Trophoblast cell (in vitro differentiated cells and primary cell): ENCODE results near the gene HDAC9.

Source experiments
- DNase-seq, 2 donors: peaks; one replicate each; pipeline ENCODE4 v3.0.0-alpha.2; 2016
- H2AFZ ChIP-seq: 2 replicates; pipeline ENCODE4 v1.6.1; 2013; ENCODE audit warnings: low read length, moderate library complexity, mild to moderate bottlenecking; ENCODE audit not compliant: insufficient read depth, poor library complexity
- H2AK5ac ChIP-seq: 2 replicates; pipeline ENCODE4 v1.6.1; 2013; ENCODE audit warnings: mild to moderate bottlenecking, low read length
- H2BK120ac ChIP-seq: 2 replicates; pipeline ENCODE4 v1.6.1; 2013; ENCODE audit warnings: low read length, mild to moderate bottlenecking, moderate library complexity; ENCODE audit not compliant: insufficient read depth, poor library complexity
- H2BK12ac ChIP-seq: 2 replicates; pipeline ENCODE4 v1.6.1; 2013; ENCODE audit warnings: mild to moderate bottlenecking, low read length, moderate library complexity
- H2BK5ac ChIP-seq: 2 replicates; pipeline ENCODE4 v1.6.1; 2013; ENCODE audit warnings: low read length, low read depth, moderate library complexity, mild to moderate bottlenecking; ENCODE audit not compliant: poor library complexity
- H3K14ac ChIP-seq: 2 replicates; pipeline ENCODE4 v1.6.1; 2013; ENCODE audit warnings: mild to moderate bottlenecking, low read length
- H3K18ac ChIP-seq: 2 replicates; pipeline ENCODE4 v1.6.1; 2013; ENCODE audit warnings: mild to moderate bottlenecking, low read length
- H3K23ac ChIP-seq: 2 replicates; pipeline ENCODE4 v1.6.1; 2013; ENCODE audit warnings: low read length
- H3K27ac ChIP-seq: 2 replicates; pipeline ENCODE4 v1.5.1; 2013; ENCODE audit warnings: low read depth, mild to moderate bottlenecking, inconsistent platforms, low read length, moderate library complexity
- H3K27me3 ChIP-seq: 2 replicates; pipeline ENCODE4 v1.6.1; 2013; ENCODE audit warnings: inconsistent platforms, mild to moderate bottlenecking, low read length, moderate library complexity; ENCODE audit not compliant: insufficient read depth
- H3K36me3 ChIP-seq, 2 experiments: 1 replicate in 1 of 2; 2 replicates in 1 of 2; pipeline ENCODE4 v1.6.1; 2013; ENCODE audit warnings: low read length in 2 of 2, mild to moderate bottlenecking in 2 of 2, moderate library complexity in 1 of 2; ENCODE audit not compliant: insufficient read depth in 2 of 2, control insufficient read depth in 1 of 2
- H3K4ac ChIP-seq: 2 replicates; pipeline ENCODE4 v1.6.1; 2013; ENCODE audit warnings: low read depth, mild to moderate bottlenecking, low read length, moderate library complexity
- H3K4me1 ChIP-seq, 2 experiments: 1 replicate in 1 of 2; 2 replicates in 1 of 2; pipeline ENCODE4 v1.6.1; 2013; ENCODE audit warnings: low read length in 2 of 2, mild to moderate bottlenecking in 2 of 2, moderate library complexity in 1 of 2; ENCODE audit not compliant: insufficient read depth in 2 of 2, control insufficient read depth in 1 of 2
- H3K4me2 ChIP-seq: 2 replicates; pipeline ENCODE4 v1.6.1; 2013; ENCODE audit warnings: inconsistent platforms, mild to moderate bottlenecking, low read length, moderate library complexity
- H3K4me3 ChIP-seq: 2 replicates; pipeline ENCODE4 v1.5.1; 2013; ENCODE audit warnings: mild to moderate bottlenecking, low read depth, low read length, inconsistent platforms
- H3K79me1 ChIP-seq: one replicate; pipeline ENCODE4 v1.6.1; 2013; ENCODE audit warnings: low read length
- H3K79me2 ChIP-seq: 2 replicates; pipeline ENCODE4 v1.6.1; 2013; ENCODE audit warnings: low read length, mild to moderate bottlenecking; ENCODE audit not compliant: control insufficient read depth, insufficient read depth, poor library complexity
- H3K9ac ChIP-seq: 2 replicates; pipeline ENCODE4 v1.6.1; 2013; ENCODE audit warnings: mild to moderate bottlenecking, low read length
- H3K9me3 ChIP-seq: 2 replicates; pipeline ENCODE4 v1.6.1; 2013; ENCODE audit warnings: low read depth, mild to moderate bottlenecking, control low read depth, inconsistent platforms, low read length; ENCODE audit not compliant: insufficient read depth
- H4K12ac ChIP-seq: 2 replicates; pipeline ENCODE4 v1.6.1; 2013; ENCODE audit warnings: low read depth, mild to moderate bottlenecking, low read length, moderate library complexity
- H4K8ac ChIP-seq: 2 replicates; pipeline ENCODE4 v1.6.1; 2013; ENCODE audit warnings: low read depth, mild to moderate bottlenecking, low read length, moderate library complexity
- H4K91ac ChIP-seq: one replicate; pipeline ENCODE4 v1.6.1; 2013; ENCODE audit warnings: low read depth, mild to moderate bottlenecking, low read length, moderate library complexity
- WGBS: extraction: QIAGEN DNeasy Blood & Tissue Kit; methylation state at CpG from one replicate; pipeline ENCODE4 v1.1.7; 2013; ENCODE audit warnings: missing lambda C conversion rate; ENCODE audit not compliant: insufficient read length, insufficient coverage; ENCODE audit errors: extremely low coverage; 5-methylcytosine and 5-hydroxymethylcytosine counted together

Gene HDAC9

DNA sequence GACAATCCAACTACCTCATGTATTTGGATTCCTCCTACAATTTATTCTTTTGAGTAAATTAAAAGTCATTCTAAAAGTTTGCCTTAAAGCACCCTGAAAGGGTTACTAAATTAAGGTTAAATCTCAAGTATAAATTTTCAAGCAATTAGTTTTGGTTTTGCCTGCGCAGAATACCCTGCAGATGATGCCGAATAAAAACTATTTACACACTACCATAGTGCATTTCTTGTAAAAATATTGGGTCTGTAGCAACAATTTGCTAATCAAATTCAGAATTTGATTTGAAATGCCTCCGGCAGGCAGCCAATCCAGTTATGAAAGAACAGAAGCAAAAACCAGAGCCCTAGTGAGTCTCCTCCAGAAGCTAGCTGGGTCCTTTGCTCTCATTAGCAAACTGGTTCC, 499.7 kb downstream of the HDAC9 start:
- Histone ChIP-seq H2BK120ac (no peak overlapping the region), H3K4me3 (no peak overlapping the region), H3K9me3 (no peaks in the 10 kb centered on the region), H3K79me1 (peaks cover 2% of the 10 kb centered on the region), H3K4me2 (no peak overlapping the region), H3K27me3 (no peaks in the 10 kb centered on the region), H3K14ac (no peak overlapping the region), H3K18ac (no peak overlapping the region), H2BK12ac (no peak overlapping the region), H4K12ac (no peak overlapping the region), H3K4me1 (peaks cover 2% of the 10 kb centered on the region in 2 experiments), H2BK5ac (no peak overlapping the region), H3K4ac (no peak overlapping the region), H3K79me2 (no peaks in the 10 kb centered on the region), H2AFZ (no peak overlapping the region), H3K27ac (no peak overlapping the region), H3K36me3 (peaks cover 0 to 3% of the 10 kb centered on the region in 2 experiments), H3K23ac (no peak overlapping the region), H4K91ac (no peak overlapping the region), H4K8ac (no peak overlapping the region), H3K9ac (no peak overlapping the region), H2AK5ac (no peak overlapping the region)
- no peak for DNase-seq
- no CpG with 5 or more reads among the region's 3 CpGs for WGBS

- no peak overlapping the region for H3K4ac ChIP-seq
- H4K8ac ChIP-seq = peak overlapping the region; percentile 54
- H3K9me3 ChIP-seq = no peaks in the 10 kb centered on the region
- H3K23ac ChIP-seq = no peak overlapping the region
- H3K36me3 ChIP-seq = peaks cover 0 to under 1% of the 10 kb centered on the region in 2 experiments
- no peak overlapping the region for H4K91ac ChIP-seq
- H2BK5ac ChIP-seq = peak overlapping the region; percentile 13
- peak overlapping the region; percentile 91 for H2BK12ac ChIP-seq
- no peak overlapping the region for H2AFZ ChIP-seq
- no peak overlapping the region for H3K9ac ChIP-seq
- H3K4me1 ChIP-seq = peaks cover 2% of the 10 kb centered on the region in 2 experiments
- H3K79me2 ChIP-seq = no peaks in the 10 kb centered on the region
- no peak overlapping the region for H2AK5ac ChIP-seq
- peak overlapping the region; percentile 76 for H2BK120ac ChIP-seq
- no peak for DNase-seq
- no peaks in the 10 kb centered on the region for H3K27me3 ChIP-seq
- H3K79me1 ChIP-seq = peaks cover 2% of the 10 kb centered on the region
- no peak overlapping the region for H3K18ac ChIP-seq
- peak overlapping the region; percentile 54 for H4K12ac ChIP-seq
- no peak overlapping the region for H3K4me2 ChIP-seq
- no CpG with 5 or more reads among the region's 5 CpGs for WGBS
- no peak overlapping the region for H3K27ac ChIP-seq
- H3K14ac ChIP-seq = no peak overlapping the region
- no peak overlapping the region for H3K4me3 ChIP-seq
Measured at GRCh38 chr7:18995811-18996426, 500.4 kb downstream of the HDAC9 start.

DNA sequence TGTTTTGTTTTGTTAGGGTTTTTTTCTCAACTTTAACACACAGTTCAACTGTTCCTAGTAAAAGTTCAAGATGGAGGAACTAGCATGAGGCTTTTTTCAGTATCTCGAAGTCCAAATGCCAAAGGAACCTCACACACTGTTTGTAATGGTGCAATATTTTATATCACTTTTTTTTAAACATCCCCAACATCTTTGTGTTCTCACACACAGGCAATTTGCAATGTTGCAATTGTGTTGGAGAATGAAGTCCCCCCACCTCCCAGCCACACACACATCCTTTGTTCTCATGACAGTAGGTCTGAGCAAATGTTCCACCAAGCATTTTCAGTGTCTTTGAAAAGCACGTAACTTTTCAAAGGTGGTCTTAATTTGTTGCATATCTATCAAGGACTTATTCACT, 501.0 kb downstream of the HDAC9 start:
- H3K4ac ChIP-seq = no peak overlapping the region
- peaks cover 2% of the 10 kb centered on the region for H3K79me1 ChIP-seq
- H2BK5ac ChIP-seq = no peak overlapping the region
- H3K36me3 ChIP-seq = no peaks in the 10 kb centered on the region
- H4K12ac ChIP-seq = no peak overlapping the region
- no peak overlapping the region for H4K8ac ChIP-seq
- no peak overlapping the region for H2BK120ac ChIP-seq
- H3K4me3 ChIP-seq = no peak overlapping the region
- no peak overlapping the region for H3K14ac ChIP-seq
- no peak overlapping the region for H3K27ac ChIP-seq
- no peak overlapping the region for H2AK5ac ChIP-seq
- no peaks in the 10 kb centered on the region for H3K9me3 ChIP-seq
- no peak overlapping the region for H3K9ac ChIP-seq
- H3K79me2 ChIP-seq = no peaks in the 10 kb centered on the region
- no CpG with 5 or more reads among the region's 2 CpGs for WGBS
- H4K91ac ChIP-seq = no peak overlapping the region
- no peak overlapping the region for H2AFZ ChIP-seq
- no peak overlapping the region for H3K18ac ChIP-seq
- no peak overlapping the region for H3K4me2 ChIP-seq
- H3K23ac ChIP-seq = no peak overlapping the region
- peaks cover 2% of the 10 kb centered on the region in 2 experiments for H3K4me1 ChIP-seq
- no peak for DNase-seq
- no peaks in the 10 kb centered on the region for H3K27me3 ChIP-seq
- no peak overlapping the region for H2BK12ac ChIP-seq

DNA sequence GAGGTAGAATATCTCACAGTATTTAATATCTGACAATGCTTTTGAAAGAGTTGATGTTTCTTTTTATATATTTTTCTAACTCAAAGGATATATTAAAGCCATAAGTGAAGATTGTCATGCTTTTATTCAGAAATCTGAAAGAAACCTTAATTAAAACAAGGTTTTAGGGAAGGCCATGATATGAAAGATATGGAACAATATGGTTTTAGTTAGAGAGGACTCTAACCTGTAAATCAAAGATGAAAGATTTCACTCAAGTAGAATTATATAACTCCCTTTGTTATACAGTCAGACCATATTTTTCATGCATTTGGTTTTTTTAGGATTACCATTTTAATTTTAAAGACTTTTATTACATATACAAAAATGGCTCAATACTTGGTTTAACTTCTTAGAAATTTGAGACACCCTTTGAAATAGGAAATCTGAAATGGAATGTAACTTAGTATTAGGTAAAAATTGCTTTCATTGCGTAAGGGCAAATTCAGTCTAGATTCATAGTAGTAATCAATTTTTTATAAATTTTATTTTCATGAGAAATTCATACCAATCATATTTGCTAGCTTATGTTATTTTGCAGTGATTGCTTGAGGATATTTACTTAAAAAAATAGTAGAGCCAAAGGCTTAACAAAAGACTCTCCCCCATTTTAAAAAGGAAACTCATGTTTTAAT, 502.1 kb downstream of the HDAC9 start:
- H3K4me3 ChIP-seq = no peak overlapping the region
- no peak overlapping the region for H4K12ac ChIP-seq
- no peaks in the 10 kb centered on the region for H3K36me3 ChIP-seq
- no peaks in the 10 kb centered on the region for H3K27me3 ChIP-seq
- no peak overlapping the region for H3K27ac ChIP-seq
- H4K8ac ChIP-seq = no peak overlapping the region
- H3K4me2 ChIP-seq = no peak overlapping the region
- no peak overlapping the region for H2BK5ac ChIP-seq
- H3K9ac ChIP-seq = no peak overlapping the region
- no CpG with 5 or more reads among the region's 1 CpG for WGBS
- H3K79me2 ChIP-seq = no peaks in the 10 kb centered on the region
- peaks cover 2% of the 10 kb centered on the region in 2 experiments for H3K4me1 ChIP-seq
- H3K23ac ChIP-seq = no peak overlapping the region
- no peak overlapping the region for H3K18ac ChIP-seq
- no peak overlapping the region for H3K14ac ChIP-seq
- H3K4ac ChIP-seq = no peak overlapping the region
- H2BK12ac ChIP-seq = no peak overlapping the region
- no peak overlapping the region for H2BK120ac ChIP-seq
- no peak for DNase-seq
- no peaks in the 10 kb centered on the region for H3K9me3 ChIP-seq
- H2AK5ac ChIP-seq = no peak overlapping the region
- H3K79me1 ChIP-seq = peaks cover 2% of the 10 kb centered on the region
- no peak overlapping the region for H2AFZ ChIP-seq
- no peak overlapping the region for H4K91ac ChIP-seq
